ENCODE results near the gene TBC1D5. TPM values are rescaled to one million over a fixed set of nuclear protein-coding genes. Genes with fewer than 3 reads are reported as not detected.

The TBC1D5 gene
- polyA plus RNA-seq, 2 of the 4 experiments (the other 2 are of a cell fraction), result 36.7 to 72.2 TPM

GRCh38 chr3:17546500-17547255 is 195.8 kb downstream of the TBC1D5 start (continued):
- TF ChIP-seq MAZ (IDR thresholded peaks at IDR 0.05; ENCODE audit: borderline replicate concordance, low read depth, low read length), result no peak

DNA sequence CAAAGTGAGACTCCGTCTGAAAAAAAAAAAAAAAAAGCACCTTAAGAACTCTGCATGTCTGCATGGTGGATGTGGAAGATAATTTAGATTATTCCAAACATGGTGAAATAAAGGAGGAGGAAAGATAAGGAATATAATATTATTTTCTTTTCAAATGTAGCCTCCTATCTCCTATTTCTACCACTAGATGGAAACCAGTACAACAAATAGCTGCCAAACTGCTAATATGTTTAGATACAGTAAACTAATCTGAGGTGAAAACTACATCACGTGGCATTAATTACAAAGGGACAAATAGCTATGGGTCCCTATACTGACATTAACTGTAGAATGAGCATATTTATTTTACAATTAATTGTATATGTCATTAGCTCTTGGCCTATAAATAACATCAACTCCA is 197.8 kb downstream of the TBC1D5 start:
- WGBS (ENCODE audit: missing lambda C conversion rate), result 94% methylated on average over 2 of the region's 2 CpGs
- ATAC-seq, result no peak
- no peak for TF ChIP-seq KDM1A (IDR thresholded peaks at IDR 0.05; ENCODE audit: low read depth)
- peak; percentile 45 for TF ChIP-seq CTCF (IDR thresholded peaks at IDR 0.05)
- no peak for TF ChIP-seq TFCP2L1 (CRISPR knock-in tag; IDR thresholded peaks at IDR 0.05)
- TF ChIP-seq RAD21 (conservative IDR thresholded peaks at IDR 0.05 in 1 of 2, IDR thresholded peaks at IDR 0.05 in 1 of 2), result peak; percentile 46 to 57; a peak in 4 of 5 replicates
- TF ChIP-seq SMC3 (IDR thresholded peaks at IDR 0.05), result peak; percentile 34; the same call in 1 of the 3 replicates
- TF ChIP-seq KDM5A (IDR thresholded peaks at IDR 0.05), result no peak
- TF ChIP-seq HOXB13 (CRISPR knock-in tag; IDR thresholded peaks at IDR 0.05; ENCODE audit: low read depth), result no peak
- CTCF ChIA-PET, result interaction anchor here (0.7 to 1.5 kb wide), 7 partner anchors 29 to 143 kb away, joined by 3 to 4 read pairs (median 3); no protein-coding TSS in a partner anchor
- peak in 1 of 2 experiments; percentile 7 for DNase-seq (ENCODE audit: low read depth in 1 of 2, low spot score in 1 of 2)
- H3K27ac ChIP-seq, result no peak overlapping the region
- H3K4me1 ChIP-seq, result no peaks in the 10 kb centered on the region
- POLR2A ChIA-PET, result no interaction called here
- H3K9me3 ChIP-seq, result no peaks in the 10 kb centered on the region
- H3K4me2 ChIP-seq, result no peak overlapping the region
- no peak for FAIRE-seq
- no peak overlapping the region for H3K4me3 ChIP-seq

DNA sequence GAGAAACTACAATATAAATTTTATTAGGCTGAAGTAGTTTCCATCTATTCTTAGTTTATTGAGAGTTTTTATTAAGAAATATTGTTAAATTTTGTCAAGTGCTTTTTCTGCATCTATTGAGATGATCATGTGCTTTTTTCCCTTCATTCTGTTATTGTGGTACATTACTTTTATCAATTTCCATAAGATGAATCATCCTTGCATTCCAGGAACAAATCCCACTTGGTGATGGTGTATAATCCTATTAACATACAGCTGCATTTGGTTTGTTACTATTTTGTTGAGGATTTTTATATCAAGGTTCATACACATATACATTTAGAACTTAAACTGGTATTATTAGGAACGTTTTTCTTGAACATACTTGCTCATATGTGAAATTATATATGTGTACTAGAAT is 199.8 kb downstream of the TBC1D5 start:
- H3K4me2 ChIP-seq, result no peak overlapping the region
- no peaks in the 10 kb centered on the region for H3K9me3 ChIP-seq
- no peaks in the 10 kb centered on the region for H3K4me1 ChIP-seq
- H3K4me3 ChIP-seq, result no peak overlapping the region
- FAIRE-seq (no peak), ATAC-seq (no peak), DNase-seq (ENCODE audit: low read depth in 1 of 2, low spot score in 1 of 2) (no peak)
- TF ChIP-seq MAX (IDR thresholded peaks at IDR 0.05) (no peak), E2F6 (IDR thresholded peaks at IDR 0.05; ENCODE audit: borderline replicate concordance, low read depth) (no peak), NFE2L2 (conservative IDR thresholded peaks at IDR 0.05; ENCODE audit: low read length) (no peak), RAD21 (conservative IDR thresholded peaks at IDR 0.05 in 1 of 2, IDR thresholded peaks at IDR 0.05 in 1 of 2) (no peak), CBX8 (IDR thresholded peaks at IDR 0.05) (no peak), HOXB13 (CRISPR knock-in tag; IDR thresholded peaks at IDR 0.05; ENCODE audit: low read depth) (no peak)
- no peak overlapping the region for H3K27ac ChIP-seq
- WGBS (ENCODE audit: missing lambda C conversion rate), result 88% methylated on average over 1 of the region's 1 CpG
- POLR2A ChIA-PET, result no interaction called here
- CTCF ChIA-PET, result no interaction called here

DNA sequence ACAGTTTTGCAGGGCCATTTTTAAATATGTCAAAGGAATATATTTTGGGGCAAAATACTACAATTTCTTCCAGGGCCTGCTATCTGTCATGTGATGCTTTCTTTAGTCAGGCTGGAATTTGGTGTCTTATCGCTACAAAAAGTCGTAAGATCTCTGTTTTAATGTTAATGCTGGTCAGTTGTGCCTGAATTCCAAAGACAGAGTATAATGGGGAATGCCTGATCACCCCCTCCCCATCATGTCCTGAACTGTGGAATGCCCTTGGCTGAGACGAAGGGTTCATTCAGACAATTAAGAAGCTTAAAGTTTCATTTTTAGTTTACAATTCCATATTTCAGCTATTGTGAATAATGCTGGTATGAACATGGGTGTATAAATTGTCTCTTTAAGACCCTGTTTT is 203.0 kb downstream of the TBC1D5 start:
- Histone ChIP-seq H3K4me1 (no peaks in the 10 kb centered on the region), H3K27ac (no peak overlapping the region), H3K4me3 (no peak overlapping the region), H3K4me2 (no peak overlapping the region), H3K9me3 (no peaks in the 10 kb centered on the region)
- ChIA-PET POLR2A (no interaction called here), CTCF (interaction anchor here (0.6 kb wide), 1 partner anchor 326 kb away, joined by 4 read pairs; no protein-coding TSS in a partner anchor)
- DNase-seq (ENCODE audit: low read depth in 1 of 2, low spot score in 1 of 2), result no peak
- FAIRE-seq, result no peak
- no peak for TF ChIP-seq KDM5A (IDR thresholded peaks at IDR 0.05)
- TF ChIP-seq ZFP36 (IDR thresholded peaks at IDR 0.05; ENCODE audit: borderline replicate concordance, partially characterized antibody), result no peak
- TF ChIP-seq, protein P1, sequence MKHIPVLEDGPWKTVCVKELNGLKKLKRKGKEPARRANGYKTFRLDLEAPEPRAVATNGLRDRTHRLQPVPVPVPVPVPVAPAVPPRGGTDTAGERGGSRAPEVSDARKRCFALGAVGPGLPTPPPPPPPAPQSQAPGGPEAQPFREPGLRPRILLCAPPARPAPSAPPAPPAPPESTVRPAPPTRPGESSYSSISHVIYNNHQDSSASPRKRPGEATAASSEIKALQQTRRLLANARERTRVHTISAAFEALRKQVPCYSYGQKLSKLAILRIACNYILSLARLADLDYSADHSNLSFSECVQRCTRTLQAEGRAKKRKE (CRISPR knock-in tag; IDR thresholded peaks at IDR 0.05; ENCODE audit: low read depth), result no peak
- TF ChIP-seq HOXB13 (CRISPR knock-in tag; IDR thresholded peaks at IDR 0.05; ENCODE audit: low read depth), result no peak
- TF ChIP-seq ZC3H11A (IDR thresholded peaks at IDR 0.05), result no peak
- no peak for TF ChIP-seq CBX2 (IDR thresholded peaks at IDR 0.05; ENCODE audit: borderline replicate concordance, low read depth)
- no peak for TF ChIP-seq MAFK (IDR thresholded peaks at IDR 0.05; ENCODE audit: partially characterized antibody)
- no peak for ATAC-seq
- WGBS (ENCODE audit: missing lambda C conversion rate), result 94% methylated on average over 3 of the region's 3 CpGs

Measured in A549 (cell line).